NB4 (cell line): Measurements from ENCODE around the gene SNAP47.

Experiments used
- CTCF ChIP-seq: IDR thresholded peaks from one replicate; pipeline ENCODE4 v1.5.1; 2012; ENCODE audit warnings: low read depth, low read length
- MYC ChIP-seq: IDR thresholded peaks from 2 replicates; pipeline ENCODE4 v1.6.1; 2011; ENCODE audit warnings: low read depth, low read length
- POLR2A ChIP-seq: IDR thresholded peaks from 2 replicates; pipeline ENCODE4 v1.6.1; 2011; ENCODE audit warnings: mild to moderate bottlenecking; ENCODE audit not compliant: insufficient read length; ENCODE audit errors: extremely low read depth

- TF ChIP-seq CTCF (no peak), POLR2A (no peak), MYC (no peak)
Measured at GRCh38 chr1:227718932-227719331, 16.3 kb upstream of the SNAP47 start.
